GM12878 (cell line): ENCODE measurements around the gene ING3. TPM values are rescaled to one million over a fixed set of nuclear protein-coding genes. Genes with fewer than 3 reads are reported as not detected.

Experiments used
- ASH2L ChIP-seq: fragments of 300-600, 200-600 bp; sonication (generic); IDR thresholded peaks from 2 replicates; pipeline ENCODE4 v1.6.1; 2017; ENCODE audit warnings: low read depth, mild to moderate bottlenecking, borderline replicate concordance
- CTCF ChIP-seq, 3 experiments: IDR thresholded peaks in 2 of 3; conservative IDR thresholded peaks in 1 of 3; 2 replicates each; pipeline ENCODE4 v1.5.1; 2011; ENCODE audit warnings: low read depth in 3 of 3, low read length in 3 of 3, mild to moderate bottlenecking in 3 of 3, control low read depth in 2 of 3, moderate library complexity in 2 of 3, inconsistent platforms in 1 of 3, mixed read lengths in 1 of 3; ENCODE audit not compliant: control insufficient read depth in 2 of 3, insufficient read depth in 1 of 3; ENCODE audit errors: extremely low read depth in 1 of 3
- ESRRA ChIP-seq: IDR thresholded peaks from 2 replicates; pipeline ENCODE4 v1.6.1; 2012; ENCODE audit warnings: mild to moderate bottlenecking, low read length, improper control_type of control experiment
- EZH2 ChIP-seq: IDR thresholded peaks from 2 replicates; pipeline ENCODE4 v1.6.1; 2012; ENCODE audit warnings: low read depth, mild to moderate bottlenecking, control low read depth, inconsistent platforms, low read length, borderline replicate concordance; ENCODE audit not compliant: control insufficient read depth
- HDAC6 ChIP-seq: fragments of 200-600 bp; sonication (generic); IDR thresholded peaks from one replicate; pipeline ENCODE4 v1.8.0; 2017; ENCODE audit warnings: antibody characterized with exemption; ENCODE audit not compliant: unreplicated experiment
- JUNB ChIP-seq: IDR thresholded peaks from 2 replicates; pipeline ENCODE4 v1.6.1; 2016; ENCODE audit warnings: antibody characterized with exemption, mild to moderate bottlenecking
- JUND ChIP-seq: IDR thresholded peaks from 2 replicates; pipeline ENCODE4 v1.6.1; 2012; ENCODE audit warnings: low read depth, mild to moderate bottlenecking, low read length, improper control_type of control experiment, moderate library complexity
- MAX ChIP-seq: IDR thresholded peaks from 2 replicates; pipeline ENCODE4 v1.6.1; 2012; ENCODE audit warnings: low read depth, low read length, improper control_type of control experiment
- MXI1 ChIP-seq: fragments of 150-350 bp; IDR thresholded peaks from 2 replicates; pipeline ENCODE4 v1.6.1; 2011; ENCODE audit warnings: low read depth, mild to moderate bottlenecking, inconsistent platforms, low read length, improper control_type of control experiment
- NKRF ChIP-seq: fragments of 450-650 bp; conservative IDR thresholded peaks from 2 replicates; pipeline ENCODE4 v1.6.1; 2017; ENCODE audit warnings: mild to moderate bottlenecking, moderate library complexity
- NR2C1 ChIP-seq: fragments of 450-650 bp; IDR thresholded peaks from 2 replicates; pipeline ENCODE4 v1.6.1; 2017; ENCODE audit warnings: antibody characterized with exemption, mild to moderate bottlenecking, moderate library complexity
- POLR2AphosphoS2 ChIP-seq: IDR thresholded peaks from 2 replicates; pipeline ENCODE4 v1.6.1; 2011; ENCODE audit warnings: low read depth, mild to moderate bottlenecking, low read length, improper control_type of control experiment, moderate library complexity
- RBBP5 ChIP-seq: fragments of 200-600 bp; sonication (generic); conservative IDR thresholded peaks from 2 replicates; pipeline ENCODE4 v1.6.1; 2016
- RFX5 ChIP-seq: IDR thresholded peaks from 2 replicates; pipeline ENCODE4 v1.6.1; 2011; ENCODE audit warnings: low read depth, low read length, improper control_type of control experiment
- SMC3 ChIP-seq: IDR thresholded peaks from 2 replicates; pipeline ENCODE4 v1.6.1; 2011; ENCODE audit warnings: low read length, improper control_type of control experiment, borderline replicate concordance
- STAT3 ChIP-seq: IDR thresholded peaks from 2 replicates; pipeline ENCODE4 v1.6.1; 2011; ENCODE audit warnings: low read depth, low read length, improper control_type of control experiment
- ZBTB40 ChIP-seq: fragments of 450-650 bp; IDR thresholded peaks from 2 replicates; pipeline ENCODE4 v1.6.1; 2016; ENCODE audit warnings: mild to moderate bottlenecking, moderate library complexity, borderline replicate concordance
- ZNF274 ChIP-seq: IDR thresholded peaks from one replicate; pipeline ENCODE4 v1.8.0; 2011; ENCODE audit not compliant: insufficient read length, insufficient read depth
- polyA plus RNA-seq, 11 experiments: library from polyadenylated mRNA; depleted of rRNA in 4 of 11; unstranded in 6 of 11; stranded (reverse) in 5 of 11; fragments of >200 nt; fragmentation: Nextera tagmentation in 4 of 11; fragmentation: Illumina TruSeq in 1 of 11; extraction: Ambion mirVana in 4 of 11; extraction: Trizol in 1 of 11; gene quantifications; 1 replicate in 1 of 11; 2 replicates in 10 of 11; pipeline versions ENCODE4 v1.2.1 to v1.2.3, GENCODE V29; 2011 to 2016; ENCODE audit warnings: inconsistent platforms in 2 of 11, missing spikeins in 2 of 11, low read depth in 1 of 11
- total RNA-seq, 4 experiments: library from RNA; depleted of rRNA in 3 of 4; stranded (reverse); fragments of >200 nt in 3 of 4; fragmentation: Illumina TruSeq in 1 of 4; extraction: Trizol in 1 of 4; gene quantifications; 2 replicates each; pipeline versions ENCODE4 v1.2.1 to v1.2.3, GENCODE V29; 2013 to 2021

The ING3 gene
- total and polyA plus RNA-seq, 10 of the 15 experiments (the other 5 are each of a cell fraction or from before 2014, with no cell fraction given): 12.1 to 60.8 (median 28.8) TPM

- TF ChIP-seq ASH2L (no peak), JUNB (no peak), EZH2 (no peak), NR2C1 (no peak), RFX5 (no peak), ESRRA (no peak), RBBP5 (no peak), JUND (no peak), HDAC6 (no peak), MAX (no peak), POLR2AphosphoS2 (no peak), ZNF274 (no peak), CTCF (IDR thresholded peaks at IDR 0.05 in 2 of 3, conservative IDR thresholded peaks at IDR 0.05 in 1 of 3; ENCODE audit: control insufficient read depth in 2 of 3, extremely low read depth in 1 of 3, insufficient read depth in 1 of 3, low read depth in 3 of 3, low read length in 3 of 3) (peak; percentile 89 to 98 (median 95)), MXI1 (0 out of 2 replicates have a peak, but pooled peaks have one; percentile 21), SMC3 (peak; percentile 85), STAT3 (no peak), ZBTB40 (no peak), NKRF (no peak)
These were observed 37.4 kb downstream of the ING3 start (continued) for GRCh38 chr7:120987683-120988590.
